NT2/D1 (cell line): ENCODE data around the gene CCL20.
A peak's percentile ranks its signal among the peaks of the same experiment; 100 is the strongest.

Experiments
- DNase-seq: peaks from one replicate; pipeline ENCODE4 v3.0.0-alpha.2; 2011; ENCODE audit warnings: low read depth, low spot score
- H3K27me3 ChIP-seq: 2 replicates; pipeline ENCODE4 v1.6.0; 2011; ENCODE audit warnings: mild to moderate bottlenecking; ENCODE audit not compliant: insufficient read length, insufficient read depth
- H3K36me3 ChIP-seq: 2 replicates; pipeline ENCODE4 v1.6.1; 2011; ENCODE audit warnings: mild to moderate bottlenecking, low read length, mixed read lengths; ENCODE audit not compliant: insufficient read depth, insufficient read length
- H3K4me1 ChIP-seq: 2 replicates; pipeline ENCODE4 v1.5.1; 2011; ENCODE audit not compliant: insufficient read depth, insufficient read length
- H3K4me3 ChIP-seq: 2 replicates; pipeline ENCODE4 v1.5.1; 2011; ENCODE audit warnings: low read depth; ENCODE audit not compliant: insufficient read length
- H3K9ac ChIP-seq: 2 replicates; pipeline ENCODE4 v1.6.0; 2011; ENCODE audit warnings: low read depth; ENCODE audit not compliant: insufficient read length
- H3K9me3 ChIP-seq: 2 replicates; pipeline ENCODE4 v1.5.1; 2011; ENCODE audit warnings: mild to moderate bottlenecking, low read length; ENCODE audit not compliant: insufficient read depth
- SUZ12 ChIP-seq: IDR thresholded peaks from 2 replicates; pipeline ENCODE4 v1.6.1; 2011; ENCODE audit not compliant: insufficient read length, insufficient read depth; ENCODE audit errors: extremely low read depth
- YY1 ChIP-seq: IDR thresholded peaks from 2 replicates; pipeline ENCODE4 v1.6.1; 2011; ENCODE audit not compliant: insufficient read length, insufficient read depth
- ZNF274 ChIP-seq: IDR thresholded peaks from 2 replicates; pipeline ENCODE4 v1.6.1; 2011; ENCODE audit warnings: mild to moderate bottlenecking, low read depth, low read length

CCL20 gene

DNA sequence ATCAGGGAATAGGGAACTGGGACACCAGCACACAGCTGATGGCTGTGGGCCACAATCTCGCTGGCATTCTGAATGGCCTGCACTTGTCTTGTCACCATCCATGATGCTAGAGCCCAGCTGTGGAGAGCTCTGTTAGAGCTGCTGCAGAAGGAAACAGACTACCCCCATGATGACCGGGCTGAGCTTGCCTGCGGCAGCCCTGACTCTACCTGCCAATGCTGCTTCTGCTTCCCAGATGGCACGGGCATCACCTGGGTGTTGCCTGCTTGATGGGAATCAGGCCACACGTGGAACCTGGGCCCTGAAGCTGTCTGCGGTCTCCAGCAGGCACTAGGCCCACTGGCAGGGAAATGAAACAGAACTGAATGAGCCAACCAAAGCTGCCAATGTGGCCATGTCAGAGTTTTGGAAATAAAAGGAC is 46.6 kb downstream of the CCL20 start:
- H3K9me3 ChIP-seq: no peaks in the 10 kb centered on the region
- no peak overlapping the region for H3K4me3 ChIP-seq
- no peak overlapping the region for H3K9ac ChIP-seq
- no peaks in the 10 kb centered on the region for H3K27me3 ChIP-seq
- peaks cover 7% of the 10 kb centered on the region for H3K4me1 ChIP-seq
- no peaks in the 10 kb centered on the region for H3K36me3 ChIP-seq
- DNase-seq: no peak
- TF ChIP-seq ZNF274 (no peak), SUZ12 (no peak), YY1 (no peak)

DNA sequence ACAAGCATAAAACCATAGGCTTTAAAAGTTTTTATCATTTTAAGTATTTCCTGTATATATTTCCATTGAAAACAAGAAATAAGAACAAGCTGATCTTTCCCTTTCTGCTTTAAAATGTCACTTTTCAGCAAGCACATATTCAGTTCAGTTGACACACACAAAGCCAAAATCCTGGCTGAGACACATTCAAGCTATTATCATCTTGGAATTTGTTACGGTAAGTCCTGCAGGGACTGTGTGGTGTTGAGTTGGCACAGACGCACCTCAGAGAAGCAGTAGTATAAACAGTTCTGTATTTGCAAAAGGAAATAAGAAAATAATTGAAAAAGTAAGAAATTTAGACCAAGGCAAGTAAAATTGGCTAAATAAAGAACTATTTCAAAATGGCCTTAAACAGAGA is 47.4 kb downstream of the CCL20 start:
- Histone ChIP-seq H3K9ac (no peak overlapping the region), H3K9me3 (no peaks in the 10 kb centered on the region), H3K27me3 (no peaks in the 10 kb centered on the region), H3K4me1 (peaks cover 7% of the 10 kb centered on the region), H3K36me3 (no peaks in the 10 kb centered on the region), H3K4me3 (no peak overlapping the region)
- TF ChIP-seq ZNF274 (no peak), SUZ12 (no peak), YY1 (no peak)
- no peak for DNase-seq

DNA sequence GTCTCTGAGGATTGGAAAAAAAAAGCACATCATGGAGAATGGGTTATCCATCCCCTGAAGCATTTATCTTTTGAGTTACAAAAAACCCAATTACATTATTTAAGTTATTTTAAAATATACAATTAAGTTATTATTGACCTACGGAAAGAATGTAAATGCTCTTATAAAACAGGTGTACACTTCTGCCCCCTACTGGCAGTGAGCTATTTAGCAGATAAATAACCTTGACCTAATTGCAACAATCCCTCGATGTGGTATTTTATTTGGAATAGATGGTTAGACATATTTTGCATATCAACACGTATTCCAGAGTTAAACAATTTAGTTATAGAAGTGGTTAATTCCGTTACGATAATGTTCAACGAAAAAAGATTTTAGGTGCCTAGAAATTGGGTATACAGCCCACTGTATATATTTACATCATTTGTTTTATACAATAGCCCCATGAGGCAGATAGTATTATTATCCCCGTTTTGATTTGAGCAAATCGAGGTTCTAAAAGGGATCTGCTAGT is 48.6 kb downstream of the CCL20 start:
- H3K9ac ChIP-seq: no peak overlapping the region
- no peaks in the 10 kb centered on the region for H3K27me3 ChIP-seq

DNA sequence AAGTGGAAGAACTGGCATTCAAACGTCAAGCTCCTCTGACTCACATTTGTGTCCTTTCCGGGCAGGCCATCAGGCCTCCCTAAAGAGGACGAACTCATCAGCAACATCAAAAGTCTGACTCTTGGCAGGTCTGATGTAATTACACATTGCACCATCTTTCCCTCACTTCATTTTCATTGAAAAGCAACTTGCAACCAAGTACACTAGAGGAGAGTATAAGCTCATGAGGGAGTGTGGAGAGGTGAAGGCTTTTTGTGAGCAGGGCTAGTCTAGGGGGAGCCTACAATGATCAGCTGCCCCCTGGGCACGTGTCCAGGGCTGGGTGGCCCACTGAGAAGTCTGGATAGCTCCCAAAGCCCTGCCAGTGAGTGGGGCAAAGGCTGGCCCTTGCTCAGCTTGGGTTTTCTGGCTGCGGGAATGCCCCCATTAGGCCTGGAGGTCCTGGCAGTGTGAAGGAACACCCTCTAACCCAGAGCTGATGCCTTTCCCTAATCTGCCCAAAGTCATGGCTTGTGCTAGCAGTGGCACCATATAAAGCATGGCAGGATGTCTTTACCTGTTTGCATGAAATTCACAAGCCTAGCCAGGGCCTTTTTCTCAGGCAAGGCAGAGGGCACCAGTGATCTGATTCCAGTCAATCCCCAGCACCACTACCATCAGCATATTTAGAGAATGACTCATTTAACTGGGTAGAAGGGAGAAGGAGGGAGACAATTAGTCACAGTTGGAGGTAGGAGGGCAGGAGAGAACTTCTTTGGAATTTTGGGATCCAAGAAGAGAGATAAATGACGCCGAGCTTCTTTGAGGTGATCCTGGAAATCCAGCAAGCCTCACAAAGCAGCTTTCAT is 49.3 kb downstream of the CCL20 start:
- no peaks in the 10 kb centered on the region for H3K36me3 ChIP-seq
- no peak overlapping the region for H3K4me3 ChIP-seq

More for the DNA sequence above, 48.6 kb downstream of the CCL20 start:
- Histone ChIP-seq H3K9me3 (no peaks in the 10 kb centered on the region), H3K4me1 (peaks cover 7% of the 10 kb centered on the region), H3K4me3 (no peak overlapping the region), H3K36me3 (no peaks in the 10 kb centered on the region)
- DNase-seq: peak; percentile 59
- TF ChIP-seq YY1: no peak
- no peak for TF ChIP-seq ZNF274
- TF ChIP-seq SUZ12: no peak

DNA sequence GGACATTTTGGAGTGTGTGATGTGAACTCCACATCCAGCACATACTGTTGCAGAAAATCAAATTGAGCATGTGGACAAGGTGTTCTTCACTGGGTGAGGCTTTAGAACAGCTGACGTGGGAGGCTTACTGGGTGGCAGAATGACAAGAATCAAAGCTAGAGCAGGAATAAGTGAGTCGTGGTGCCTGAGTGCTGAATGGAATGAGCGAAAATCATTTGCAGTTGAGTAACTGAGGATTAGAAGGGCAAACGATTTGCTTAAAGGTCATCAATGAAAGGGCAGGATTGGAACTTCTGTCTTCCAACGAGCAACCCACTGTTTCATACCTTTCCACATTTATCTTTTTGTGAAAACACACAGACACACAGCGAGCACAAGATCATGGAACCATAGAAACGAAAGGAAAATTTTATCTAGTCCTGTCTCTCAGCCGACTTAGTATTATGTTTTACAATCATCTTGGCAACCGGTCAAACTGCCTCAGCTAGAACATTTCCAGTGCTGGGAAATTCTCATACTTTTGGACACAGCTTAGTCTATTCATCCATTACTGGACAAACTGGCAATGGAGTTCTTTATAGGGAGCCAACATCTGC is 50.6 kb downstream of the CCL20 start:
- H3K9ac ChIP-seq: no peak overlapping the region
- no peak for TF ChIP-seq ZNF274
- no peak for TF ChIP-seq YY1
- no peak for TF ChIP-seq SUZ12

More for the DNA sequence above, 49.3 kb downstream of the CCL20 start:
- peak; percentile 77 for DNase-seq
- H3K9me3 ChIP-seq: no peaks in the 10 kb centered on the region
- H3K4me1 ChIP-seq: peaks cover 7% of the 10 kb centered on the region
- TF ChIP-seq ZNF274: no peak
- TF ChIP-seq YY1: no peak
- no peak for TF ChIP-seq SUZ12
- no peaks in the 10 kb centered on the region for H3K27me3 ChIP-seq
- peak overlapping the region; percentile 22 for H3K9ac ChIP-seq

DNA sequence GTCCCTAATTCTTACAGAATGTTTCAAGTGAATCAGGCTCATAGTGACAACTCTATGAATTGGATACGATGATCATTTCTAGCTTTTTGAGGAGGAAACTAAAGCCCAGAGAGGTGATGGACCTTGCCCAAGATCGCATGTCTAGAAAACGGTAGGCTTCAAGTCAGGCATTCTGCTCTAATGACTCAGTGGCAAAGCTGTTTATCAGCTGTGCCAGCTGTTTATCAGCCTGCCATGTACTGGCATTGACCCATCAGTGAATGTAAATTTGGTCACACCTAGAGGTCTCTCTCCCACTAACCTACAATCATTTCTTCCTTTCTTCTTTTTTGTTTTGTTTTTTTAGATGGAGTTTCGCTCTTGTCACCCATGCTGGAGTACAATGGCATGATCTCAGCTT is 51.6 kb downstream of the CCL20 start:
- no peak for DNase-seq
- no peaks in the 10 kb centered on the region for H3K9me3 ChIP-seq
- no peak overlapping the region for H3K9ac ChIP-seq
- no peaks in the 10 kb centered on the region for H3K27me3 ChIP-seq
- no peaks in the 10 kb centered on the region for H3K36me3 ChIP-seq
- TF ChIP-seq ZNF274 (no peak), SUZ12 (no peak), YY1 (no peak)
- H3K4me3 ChIP-seq: no peak overlapping the region
- H3K4me1 ChIP-seq: peaks cover 7% of the 10 kb centered on the region

More for the DNA sequence above, 50.6 kb downstream of the CCL20 start:
- Histone ChIP-seq H3K27me3 (no peaks in the 10 kb centered on the region), H3K36me3 (no peaks in the 10 kb centered on the region), H3K4me1 (peaks cover 7% of the 10 kb centered on the region), H3K9me3 (no peaks in the 10 kb centered on the region), H3K4me3 (no peak overlapping the region)
- DNase-seq: no peak
